ENCODE results near the gene BRIP1.

The BRIP1 gene

DNA sequence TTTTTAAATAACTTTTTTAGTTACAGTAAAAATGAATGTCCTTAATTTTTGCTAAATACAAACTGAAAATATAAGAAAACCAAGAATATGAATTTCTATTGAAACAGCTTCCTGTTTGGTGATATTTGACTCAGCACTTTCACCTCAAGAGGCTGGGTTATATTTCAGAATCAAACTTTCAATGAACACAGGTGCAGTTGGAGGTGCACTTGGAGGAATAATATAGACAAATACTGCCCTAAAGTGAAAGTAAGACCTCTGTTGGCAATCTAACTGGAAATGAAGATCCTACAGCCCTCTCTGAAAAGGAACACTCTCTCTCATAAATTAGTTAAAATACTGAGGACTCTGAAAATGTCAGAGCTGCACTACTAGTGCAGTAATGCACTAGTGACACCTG, 106.2 kb downstream of the BRIP1 start:
- DNase-seq (ENCODE audit: low read depth in 2 of 2) = no peak

DNA sequence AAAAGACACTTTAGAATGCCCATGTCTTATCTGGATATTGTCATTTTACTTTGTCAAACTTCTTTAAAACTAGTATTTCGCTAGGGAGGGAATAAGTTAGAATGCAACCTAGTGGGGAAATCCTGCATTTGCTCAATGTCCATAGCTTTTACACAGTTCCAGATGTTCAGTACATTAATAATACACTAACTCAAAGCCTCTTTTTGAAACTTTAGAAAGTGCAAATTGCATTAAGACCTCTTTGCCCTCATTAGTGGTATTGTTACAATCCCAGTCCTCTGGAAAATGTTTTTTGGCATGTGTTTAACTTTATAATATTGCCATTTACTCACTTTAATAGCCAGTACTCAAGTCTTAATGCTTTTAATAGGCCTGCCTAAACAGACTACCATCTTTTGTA, 106.8 kb downstream of the BRIP1 start:
- DNase-seq (ENCODE audit: low read depth in 2 of 2) = no peak

DNA sequence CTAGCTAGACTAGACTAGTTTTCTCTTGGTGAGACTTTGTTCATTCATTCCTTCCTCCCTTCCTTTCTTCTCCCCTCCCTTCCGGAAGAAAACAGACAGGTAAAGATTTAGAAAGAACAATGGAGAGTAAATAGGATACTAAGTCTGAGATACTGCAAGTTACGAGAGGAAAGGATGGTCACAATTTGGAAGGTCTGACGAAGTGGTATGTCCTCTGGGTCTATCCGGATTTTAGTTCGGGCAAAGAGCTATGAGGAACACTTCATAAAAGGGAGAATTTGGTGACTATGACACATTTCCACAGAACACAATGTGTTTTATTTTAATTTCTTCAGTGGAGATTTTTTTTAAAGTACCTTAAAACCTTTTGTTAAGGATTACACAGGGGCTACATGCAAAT, 107.7 kb downstream of the BRIP1 start:
- DNase-seq (ENCODE audit: low read depth in 2 of 2) = no peak

DNA sequence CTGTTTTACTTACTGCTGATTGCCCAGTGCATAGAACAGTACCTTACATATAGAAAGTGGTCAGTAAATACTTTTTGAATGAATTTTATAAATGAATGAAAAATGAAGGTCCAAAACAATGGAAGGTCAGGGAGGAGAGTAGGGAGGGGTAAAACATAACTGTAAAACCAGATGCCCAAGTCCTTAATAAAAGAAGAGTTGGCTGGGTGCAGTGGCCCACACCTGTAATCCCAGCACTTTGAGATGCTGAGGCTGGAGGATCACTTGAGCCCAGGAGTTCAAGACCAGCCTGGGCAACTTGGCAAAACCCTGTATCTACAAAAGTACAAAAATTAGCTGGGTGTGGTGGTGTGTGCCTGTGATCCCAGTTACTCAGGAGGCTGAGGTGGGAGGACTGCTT, 108.2 kb downstream of the BRIP1 start:
- no peak for DNase-seq (ENCODE audit: low read depth in 2 of 2)

DNA sequence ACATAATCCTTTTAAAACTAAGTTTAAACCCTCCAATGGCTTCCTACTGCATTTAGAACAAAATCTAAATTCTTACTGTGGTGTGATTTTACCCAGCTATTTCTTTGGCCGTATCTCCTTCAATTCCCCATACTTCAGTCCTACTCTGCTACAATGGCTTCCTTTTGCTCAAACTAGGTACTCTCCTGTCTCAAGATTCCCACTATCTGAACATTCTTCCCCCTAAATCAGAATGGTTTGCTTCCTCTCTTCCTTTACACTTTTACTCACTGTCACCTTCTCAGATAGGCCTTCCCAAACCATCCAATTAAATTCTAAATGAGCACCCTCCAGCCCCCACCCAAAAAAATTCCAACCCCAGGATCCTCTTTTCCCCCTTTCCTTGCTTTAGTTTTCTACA, 109.2 kb downstream of the BRIP1 start:
- DNase-seq (ENCODE audit: low read depth in 2 of 2) = no peak

DNA sequence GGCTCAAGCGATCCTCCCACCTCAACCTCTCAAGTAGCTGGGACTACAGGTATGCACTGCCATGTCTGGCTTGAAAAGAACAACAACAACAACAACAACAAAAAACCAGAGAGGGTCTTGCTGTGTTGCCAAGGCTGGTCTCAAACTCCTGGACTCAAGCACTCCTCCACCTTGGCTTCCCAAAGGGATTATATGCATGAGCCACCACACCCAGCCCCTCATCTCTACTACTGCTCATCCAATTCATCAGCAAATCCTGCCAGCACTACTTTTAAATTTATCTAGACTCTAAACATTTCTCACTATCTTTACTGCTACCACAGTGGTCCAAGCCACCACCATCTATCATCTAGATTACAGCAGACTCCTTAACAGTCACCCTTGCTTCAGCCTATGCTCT, 109.6 kb downstream of the BRIP1 start:
- no peak for DNase-seq (ENCODE audit: low read depth in 2 of 2)

DNA sequence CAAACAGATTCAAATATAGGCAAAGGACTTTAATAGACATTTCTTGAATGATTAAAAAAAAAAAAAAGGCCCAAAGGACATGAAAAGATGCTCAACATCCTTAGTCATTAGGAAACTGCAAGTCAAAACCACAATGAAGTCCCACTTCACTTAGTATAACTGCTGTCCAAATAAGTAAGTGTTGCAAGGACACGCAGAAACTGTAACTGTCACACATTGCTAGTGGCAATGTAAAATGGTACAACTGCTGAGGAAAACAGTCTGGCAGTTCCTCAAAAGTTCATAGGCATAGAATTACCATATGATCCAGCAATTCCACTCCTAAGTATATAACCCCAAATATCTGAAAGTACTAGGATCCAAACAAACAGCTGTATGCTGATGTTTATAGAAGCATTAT, 112.7 kb downstream of the BRIP1 start:
- DNase-seq (ENCODE audit: low read depth in 2 of 2) = no peak

DNA sequence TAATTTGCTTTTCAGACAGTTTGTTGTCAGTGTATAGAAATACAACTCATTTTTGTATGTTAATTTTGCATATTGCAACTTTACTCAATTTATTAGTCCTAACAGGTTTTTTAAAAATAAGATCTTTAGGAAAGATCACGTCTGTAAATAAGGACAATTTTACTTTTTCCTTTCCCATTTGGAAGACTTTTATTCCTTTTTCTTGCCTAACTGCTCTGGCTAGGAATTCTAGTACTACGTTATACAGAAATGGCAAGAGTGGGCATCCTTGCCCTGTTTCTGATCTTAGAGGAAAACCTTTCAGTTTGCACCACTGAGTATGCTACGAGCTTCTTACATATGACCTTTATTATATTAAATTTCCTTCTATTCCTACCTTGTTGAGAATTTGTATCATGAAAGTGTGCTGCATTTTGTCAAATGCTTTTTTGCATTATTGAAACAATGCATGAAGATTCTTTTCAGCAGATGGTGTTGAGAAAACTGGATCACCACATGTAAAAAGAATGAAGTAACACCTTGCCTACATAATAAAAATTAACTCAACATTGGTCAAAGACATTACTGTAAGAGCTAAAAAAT, 113.4 kb downstream of the BRIP1 start:
- no peak for DNase-seq (ENCODE audit: low read depth in 2 of 2)

DNA sequence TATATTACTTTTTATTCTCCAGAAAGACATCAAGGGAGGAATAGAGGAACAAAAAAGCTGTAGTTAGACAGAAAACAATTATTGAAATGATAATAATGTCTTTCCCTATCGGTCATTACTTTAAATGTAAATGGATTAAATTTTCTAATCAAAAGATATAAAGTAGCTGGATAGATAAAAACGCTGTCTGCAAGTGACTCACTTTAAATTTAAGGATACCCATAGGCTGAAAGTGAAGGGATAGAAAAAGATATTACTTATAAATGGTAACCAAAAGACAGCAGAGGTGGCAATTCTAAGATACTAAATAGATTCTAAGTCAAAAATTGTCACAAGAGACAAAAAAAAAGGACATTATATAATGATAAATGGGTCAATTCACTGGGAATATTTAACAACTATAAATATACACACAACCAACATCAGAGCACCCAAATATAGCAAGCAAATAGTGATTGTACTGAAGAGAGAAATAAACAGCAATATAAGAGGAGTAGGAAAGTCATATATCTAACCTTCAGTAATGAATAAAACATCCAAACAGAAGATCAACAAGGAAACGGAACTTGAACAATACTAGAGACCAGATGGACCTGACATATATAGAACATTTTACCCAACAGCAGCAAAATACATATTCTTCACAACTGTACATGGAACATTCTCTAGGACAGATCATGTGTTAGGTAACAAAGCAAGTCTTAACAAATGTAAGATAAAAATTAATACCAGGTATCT, 116.9 kb downstream of the BRIP1 start:
- DNase-seq (ENCODE audit: low read depth in 2 of 2) = no peak

DNA sequence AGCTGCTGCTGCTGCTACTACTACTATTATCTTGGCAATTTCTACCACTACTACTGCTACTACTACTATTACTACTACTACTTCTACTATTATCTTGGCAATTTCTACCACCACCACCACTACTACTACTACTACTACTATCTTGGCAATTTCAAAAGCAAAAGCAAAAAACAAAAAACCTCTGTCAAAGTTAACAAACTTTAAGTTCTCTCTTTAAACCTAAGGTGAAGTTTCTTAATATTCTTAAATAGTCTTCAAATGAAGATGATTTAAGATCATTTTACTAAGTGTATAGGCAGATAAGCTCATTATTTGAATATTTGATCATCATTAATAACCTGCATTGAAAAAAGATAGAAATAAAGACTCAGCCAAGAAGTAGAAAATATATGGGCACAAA, 118.5 kb downstream of the BRIP1 start:
- DNase-seq (ENCODE audit: low read depth in 2 of 2) = no peak

DNA sequence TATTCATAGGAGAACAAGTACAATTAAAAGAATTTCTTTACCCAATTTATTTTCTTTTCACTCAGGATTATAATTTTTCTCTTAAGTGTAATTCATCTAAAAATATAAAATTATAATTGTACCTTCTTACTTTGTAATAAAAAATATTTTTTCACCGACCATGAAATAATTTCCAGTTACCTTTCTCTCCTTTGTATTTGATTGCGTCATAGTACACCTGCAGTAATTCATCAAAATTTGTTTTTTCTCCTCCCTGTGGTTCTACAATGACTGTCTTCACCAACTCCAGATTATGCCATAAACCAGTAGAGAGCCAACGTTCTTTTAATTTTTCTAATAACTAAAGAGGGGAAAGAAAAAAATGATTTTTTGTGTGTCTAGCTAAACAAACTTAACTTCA, 119.1 kb downstream of the BRIP1 start:
- no peak for DNase-seq (ENCODE audit: low read depth in 2 of 2)

DNA sequence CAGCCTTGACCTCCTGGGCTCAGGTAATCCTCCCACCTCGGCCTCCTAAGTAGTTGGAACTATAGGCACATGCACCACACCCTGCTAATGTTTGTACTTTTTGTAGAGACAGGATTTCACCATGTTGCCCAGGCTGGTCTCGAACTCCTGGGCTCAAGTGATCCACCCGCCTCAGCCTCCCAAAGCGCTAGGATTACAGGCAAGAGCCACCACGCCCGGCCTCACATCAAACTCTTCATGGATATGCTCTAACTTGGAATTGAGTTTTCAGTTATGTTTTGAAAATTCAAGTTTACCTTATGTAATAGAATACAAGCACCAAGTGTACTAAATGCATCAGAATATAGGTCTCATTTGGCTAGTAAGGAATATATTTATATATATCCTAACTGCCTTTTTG, 119.6 kb downstream of the BRIP1 start:
- no peak for DNase-seq (ENCODE audit: low read depth in 2 of 2)

DNA sequence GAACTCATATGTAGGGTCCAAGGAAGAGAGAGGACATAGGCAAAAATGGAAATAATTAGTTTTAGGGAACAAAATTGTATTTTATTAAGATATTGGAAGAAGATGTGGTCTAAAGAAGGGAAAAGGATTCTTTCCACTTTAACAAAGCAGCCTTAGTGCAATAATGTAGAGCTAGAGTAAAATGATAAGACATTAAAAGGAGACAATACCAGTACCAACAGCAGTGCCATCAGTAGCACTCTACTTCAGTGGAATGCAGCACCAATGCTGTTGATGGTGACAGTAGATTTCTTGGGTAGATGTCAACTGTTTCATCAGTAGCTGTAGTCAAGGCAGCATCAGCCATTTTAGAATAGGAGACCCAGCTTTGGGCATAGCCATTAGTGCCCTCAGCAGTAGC, 124.3 kb downstream of the BRIP1 start:
- DNase-seq (ENCODE audit: low read depth in 2 of 2) = no peak

DNA sequence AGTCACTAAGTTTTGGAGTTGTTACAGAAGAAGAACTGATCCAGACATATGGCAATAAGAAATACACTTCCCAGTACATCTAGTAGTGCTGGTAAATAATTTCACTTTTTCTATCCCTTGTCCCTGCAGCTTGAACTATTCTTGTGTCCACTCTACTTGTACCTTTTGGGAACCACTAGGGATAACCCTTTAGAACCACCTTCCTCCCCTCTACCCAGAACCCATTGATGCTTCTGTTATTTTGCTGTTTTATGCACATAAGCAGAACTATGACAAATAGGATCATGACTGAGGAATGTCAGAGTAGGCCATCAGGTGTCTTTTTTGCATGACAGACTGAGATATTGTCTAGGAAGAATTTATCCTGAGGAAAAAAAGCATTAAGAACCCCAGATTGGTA, 125.1 kb downstream of the BRIP1 start:
- no peak for DNase-seq (ENCODE audit: low read depth in 2 of 2)

DNA sequence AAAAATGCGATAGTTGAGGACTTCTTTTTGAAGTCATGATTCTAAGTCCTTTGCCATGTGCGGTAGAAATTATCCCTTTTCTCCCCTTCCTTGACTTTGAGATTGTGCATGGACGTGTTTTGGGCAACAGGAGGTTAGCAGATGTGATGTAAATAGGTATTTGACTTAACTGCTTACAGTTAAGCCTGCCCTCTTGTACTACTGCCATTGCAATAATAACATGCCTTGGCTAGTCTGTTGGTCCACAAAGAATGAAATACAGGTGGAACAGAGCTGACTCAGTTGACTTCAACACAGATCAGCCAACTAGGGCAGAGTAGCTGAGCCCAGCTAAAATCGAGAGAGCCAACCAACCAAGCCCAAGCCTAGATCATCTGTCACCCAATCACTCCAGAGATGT, 125.5 kb downstream of the BRIP1 start:
- DNase-seq (ENCODE audit: low read depth in 2 of 2) = no peak

DNA sequence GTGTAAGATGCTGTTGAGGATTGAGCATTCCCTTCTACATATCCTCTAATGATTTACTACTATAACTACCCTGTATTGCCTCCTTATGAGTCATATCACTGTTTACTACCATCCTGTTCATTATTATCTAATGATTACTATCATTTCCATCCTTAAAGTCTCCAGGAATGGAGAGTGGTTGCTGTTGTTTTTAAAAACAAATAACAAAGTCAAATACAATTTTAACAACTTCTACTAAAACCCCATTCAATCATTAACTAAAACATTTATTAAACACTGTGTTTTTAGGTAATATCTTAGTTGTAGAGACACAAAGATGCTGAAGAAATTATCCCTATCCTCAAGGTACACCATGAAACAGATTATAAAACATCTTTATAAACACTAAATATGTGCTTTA, 126.9 kb downstream of the BRIP1 start:
- DNase-seq (ENCODE audit: low read depth in 2 of 2) = no peak

DNA sequence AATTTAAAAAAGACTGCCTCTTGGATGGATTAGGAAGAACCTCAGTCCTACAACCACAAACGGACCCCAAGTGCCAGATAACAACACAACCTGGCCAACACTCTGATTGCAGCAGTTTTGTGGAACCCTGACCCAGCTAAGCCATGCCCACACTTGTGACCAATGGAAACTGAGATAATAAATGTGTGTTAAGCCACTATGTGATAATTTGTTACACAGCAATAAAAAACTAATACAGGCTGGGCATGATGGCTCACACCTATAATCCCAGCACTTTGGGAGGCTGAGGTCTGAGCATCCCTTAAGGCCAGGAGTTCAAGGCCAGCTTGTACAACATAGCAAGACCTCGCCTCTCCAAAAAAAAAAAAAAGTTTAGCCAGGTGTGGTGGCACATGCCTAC, 127.5 kb downstream of the BRIP1 start:
- no peak for DNase-seq (ENCODE audit: low read depth in 2 of 2)

DNA sequence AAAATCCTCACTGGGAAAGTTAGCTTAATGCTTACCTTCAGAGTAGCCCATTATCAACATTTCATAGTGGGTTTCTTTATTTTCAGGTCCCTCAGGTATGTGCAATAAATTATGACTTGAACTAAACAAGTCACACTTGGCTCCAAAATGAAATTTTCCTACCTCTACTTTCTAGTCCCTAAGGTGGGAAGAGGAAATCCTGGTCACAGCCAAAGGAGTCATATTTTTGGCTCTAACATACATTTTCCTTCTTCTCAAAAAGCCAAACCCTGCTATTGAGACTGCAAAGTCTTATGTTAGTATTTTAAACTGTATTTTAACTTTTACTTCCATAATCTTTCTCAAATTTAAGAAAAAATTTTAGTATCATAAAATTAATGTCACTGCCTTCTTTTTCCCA, 128.9 kb downstream of the BRIP1 start:
- no peak for DNase-seq (ENCODE audit: low read depth in 2 of 2)

DNA sequence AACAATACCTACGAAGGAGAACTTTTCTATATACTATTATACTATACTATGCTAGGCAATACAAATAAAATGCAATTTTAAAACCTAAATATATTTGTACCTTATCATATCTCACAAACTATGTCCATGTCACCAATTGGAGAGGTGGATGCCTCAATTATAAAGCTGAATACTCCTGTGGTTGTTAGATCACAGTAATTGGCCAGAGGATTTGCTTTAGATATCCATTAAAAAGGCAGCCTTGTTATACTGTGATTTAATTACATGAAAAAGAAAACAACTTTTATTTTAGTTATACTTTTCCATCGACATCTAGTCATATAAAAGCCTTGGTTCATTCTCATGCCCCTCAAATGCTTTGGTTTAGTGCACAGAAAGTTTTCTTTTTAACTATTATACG, 129.3 kb downstream of the BRIP1 start:
- DNase-seq (ENCODE audit: low read depth in 2 of 2) = no peak

DNA sequence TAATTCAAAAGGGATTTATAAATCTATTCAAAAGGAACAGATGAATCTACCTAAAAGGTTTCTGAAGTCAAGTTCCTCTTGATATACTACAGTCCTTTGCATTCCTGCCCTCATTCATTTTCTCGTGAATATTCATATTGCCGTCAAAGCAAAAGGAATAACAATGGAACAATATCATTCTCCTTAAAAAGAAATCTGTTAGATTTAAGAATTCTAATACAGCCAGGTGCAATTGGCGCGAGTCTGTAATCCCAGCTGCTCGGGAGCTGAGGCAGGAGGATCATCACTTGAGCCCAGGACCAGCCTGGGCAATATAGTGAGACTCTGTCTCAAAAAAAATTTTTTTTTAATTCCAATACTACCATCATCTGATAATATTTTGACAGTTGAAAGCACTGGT, 130.3 kb downstream of the BRIP1 start:
- no peak for DNase-seq (ENCODE audit: low read depth in 2 of 2)

DNA sequence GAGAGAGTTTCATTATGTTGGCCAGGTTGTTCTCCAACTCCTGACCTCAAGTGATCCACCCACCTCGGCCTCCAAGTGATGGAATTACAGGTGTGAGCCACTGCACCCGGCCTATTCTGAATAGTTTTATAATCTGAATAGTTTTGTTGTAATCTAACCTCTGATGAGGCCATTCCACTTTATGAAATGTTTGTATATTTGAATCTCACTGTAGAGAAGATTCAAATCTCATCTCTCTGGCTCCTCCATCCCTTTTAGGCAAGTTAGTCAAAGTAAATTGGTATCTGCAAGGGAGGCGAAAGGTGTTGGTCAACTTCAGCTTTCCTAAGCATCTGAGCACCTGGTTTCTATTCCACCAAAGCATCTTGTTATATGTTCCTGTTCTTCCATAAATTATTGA, 131.2 kb downstream of the BRIP1 start:
- no peak for DNase-seq (ENCODE audit: low read depth in 2 of 2)

DNA sequence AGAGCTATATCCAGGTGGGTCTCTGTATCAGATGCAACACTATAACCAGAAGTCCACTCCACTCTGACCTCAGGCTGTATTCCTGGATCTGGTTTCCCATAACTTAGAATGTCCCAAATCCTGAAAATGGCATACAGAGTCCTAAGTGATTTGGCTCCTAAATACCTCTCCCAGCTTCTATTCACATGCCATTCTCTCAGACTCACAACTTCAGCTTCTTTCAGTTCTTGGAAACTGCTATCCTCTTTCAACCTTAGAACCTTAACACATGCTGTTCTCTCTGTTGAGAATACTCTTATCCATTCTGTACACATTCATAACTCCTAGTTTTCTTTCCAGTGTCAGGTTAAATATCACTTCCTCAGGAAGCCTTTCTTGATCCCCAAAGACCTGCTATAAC, 132.0 kb downstream of the BRIP1 start:
- no peak for DNase-seq (ENCODE audit: low read depth in 2 of 2)

DNA sequence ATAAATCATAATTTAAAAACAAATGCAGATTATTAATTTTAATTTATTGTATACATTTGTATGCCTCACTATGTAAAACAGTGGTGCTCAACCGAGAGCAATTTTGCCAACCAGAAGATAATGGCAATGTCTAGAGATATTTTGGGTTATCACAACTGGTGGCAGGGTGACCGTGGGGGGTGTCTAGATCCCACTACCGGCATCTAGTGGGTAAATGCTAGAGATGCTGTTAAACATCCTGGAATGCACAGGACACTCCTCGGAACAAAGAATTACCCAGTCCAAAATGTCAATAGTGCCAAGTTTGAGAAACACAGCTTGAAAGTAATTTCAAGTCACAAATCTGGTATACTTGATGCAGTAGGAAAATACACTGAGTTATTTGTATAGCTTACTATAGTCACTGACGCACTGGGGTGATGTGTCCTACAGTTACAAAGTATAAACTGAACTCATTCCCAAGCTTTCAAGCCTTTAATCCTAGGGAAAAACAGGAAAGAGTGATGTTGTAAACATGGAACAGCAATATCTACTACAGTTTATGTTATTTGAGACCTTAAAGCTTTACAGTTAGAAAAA, 133.5 kb downstream of the BRIP1 start:
- DNase-seq (ENCODE audit: low read depth in 2 of 2) = no peak

Measured in fibroblast of skin of left quadriceps (primary cell).